Stimulated activated CD4-positive, alpha-beta T cell treated with anti-CD3 and anti-CD28 coated beads, Interleukin-2, amount 100 ng/mL, for 48 hours (primary cell): Measurements from ENCODE around the gene BLID.

Experiments
- DNase-seq, 2 donors: peaks; one replicate each; pipeline ENCODE4 v3.0.0-alpha.2; 2020

The BLID gene

GRCh38 chr11:122103726-122104125 lies 12.3 kb downstream of the BLID start:
- DNase-seq: no peak

- DNase-seq: no peak
Observed at GRCh38 chr11:122103321-122103720, 12.7 kb downstream of the BLID start.

GRCh38 chr11:122102426-122102825 lies 13.6 kb downstream of the BLID start:
- DNase-seq: no peak

GRCh38 chr11:122101625-122102291 lies 14.3 kb downstream of the BLID start:
- DNase-seq: no peak

GRCh38 chr11:122100756-122101080 lies 15.3 kb downstream of the BLID start:
- no peak for DNase-seq

- DNase-seq: no peak
Observed at GRCh38 chr11:122100037-122100755, 15.8 kb downstream of the BLID start.

- no peak for DNase-seq
Observed at GRCh38 chr11:122099374-122100036, 16.5 kb downstream of the BLID start.

- DNase-seq: no peak
Observed at GRCh38 chr11:122098261-122098980, 17.6 kb downstream of the BLID start.

- no peak for DNase-seq
Observed at GRCh38 chr11:122097419-122098001, 18.5 kb downstream of the BLID start.

- DNase-seq: no peak
Observed at GRCh38 chr11:122096272-122097112, 19.5 kb downstream of the BLID start.

GRCh38 chr11:122095681-122096262 lies 20.2 kb downstream of the BLID start:
- DNase-seq: no peak

- no peak for DNase-seq
Observed at GRCh38 chr11:122094836-122095235, 21.2 kb downstream of the BLID start.

GRCh38 chr11:122093731-122094275 lies 22.2 kb downstream of the BLID start:
- DNase-seq: no peak

- no peak for DNase-seq
Observed at GRCh38 chr11:122091835-122092234, 24.2 kb downstream of the BLID start.

GRCh38 chr11:122089111-122089510 lies 26.9 kb downstream of the BLID start:
- no peak for DNase-seq

GRCh38 chr11:122085712-122086111 lies 30.3 kb downstream of the BLID start:
- no peak for DNase-seq

GRCh38 chr11:122085264-122085663 lies 30.8 kb downstream of the BLID start:
- DNase-seq: no peak

- DNase-seq: no peak
Observed at GRCh38 chr11:122082205-122082604, 33.8 kb downstream of the BLID start.

- no peak for DNase-seq
Observed at GRCh38 chr11:122081073-122081472, 34.9 kb downstream of the BLID start.

GRCh38 chr11:122077459-122077858 lies 38.6 kb downstream of the BLID start:
- no peak for DNase-seq

GRCh38 chr11:122076512-122077120 lies 39.4 kb downstream of the BLID start:
- no peak for DNase-seq
